Muscle of back (tissue), 13 donors: ENCODE measurements around the gene FBRSL1. TPM values are rescaled to one million over a fixed set of nuclear protein-coding genes. Genes with fewer than 3 reads are reported as not detected.
"Not testable (repeated sequence)": the region's sequence is repeated elsewhere in the genome, so short reads cannot be mapped to it uniquely, and the experiment has no call there.

ENCODE experiments used
- DNase-seq, 3 donors: peaks; one replicate each; pipeline versions ENCODE4 v3.0.0 to v3.0.0-alpha.2; 2013
- long read RNA-seq, 9 donors: transcript quantifications; one replicate each; lab custom pipeline, GENCODE V29; 2026
- polyA plus RNA-seq, 10 donors: library from polyadenylated mRNA; unstranded; fragments of 120-200 nt; gene quantifications; one replicate each; pipeline ENCODE4 v1.2.1, GENCODE V29; 2013; ENCODE audit not compliant: insufficient read length in 10 of 10

The FBRSL1 gene
- polyA plus RNA-seq, result 10 to 100 TPM; 28.2 to 49.8 (median 41.7) TPM
- long read RNA-seq, donor 1, partial matches to known transcripts, result 0 of 12 reads
- long read RNA-seq, donor 1, other reads (novel, unspliced or antisense), result 12 of 12 reads
- long read RNA-seq, donor 2, partial matches to known transcripts, result 0 of 5 reads
- long read RNA-seq, donor 2, other reads (novel, unspliced or antisense), result 5 of 5 reads
- long read RNA-seq, donor 3, result 0 reads
- long read RNA-seq, donor 4, result 0 reads
- long read RNA-seq, donor 5, partial matches to known transcripts, result 0 of 6 reads
- long read RNA-seq, donor 5, other reads (novel, unspliced or antisense), result 5 of 6 reads
- long read RNA-seq, donor 6, partial matches to known transcripts, result 0 of 6 reads
- long read RNA-seq, donor 6, other reads (novel, unspliced or antisense), result 5 of 6 reads
- long read RNA-seq, donor 7, result 0 reads
- long read RNA-seq, donor 8, partial matches to known transcripts, result 0 of 1 reads
- long read RNA-seq, donor 8, other reads (novel, unspliced or antisense), result 0 of 1 reads
- long read RNA-seq, donor 9, result 0 reads

GRCh38 chr12:132489602-132490266 is at the start of gene FBRSL1:
FBRSL1 (plus strand) TSS chr12:132490151.
- peak; percentile 84 to 91 (median 90) for DNase-seq

GRCh38 chr12:132440420-132440819 is 49.5 kb upstream of the FBRSL1 start:
- not testable (repeated sequence) for DNase-seq

GRCh38 chr12:132441871-132442863 is 47.8 kb upstream of the FBRSL1 start:
- no peak for DNase-seq

GRCh38 chr12:132443091-132443490 is 46.9 kb upstream of the FBRSL1 start:
- DNase-seq, result no peak

GRCh38 chr12:132444283-132444682 is 45.7 kb upstream of the FBRSL1 start:
- DNase-seq, result no peak

GRCh38 chr12:132444957-132445883 is 44.7 kb upstream of the FBRSL1 start:
- DNase-seq, result no peak

- DNase-seq, result peak in 1 of 3 donors; percentile 76
Measured at GRCh38 chr12:132445884-132446632, 43.9 kb upstream of the FBRSL1 start.

GRCh38 chr12:132446633-132447326 is 43.2 kb upstream of the FBRSL1 start:
- no peak for DNase-seq

- DNase-seq, result no peak
Measured at GRCh38 chr12:132447327-132447720, 42.6 kb upstream of the FBRSL1 start.

- no peak for DNase-seq
Measured at GRCh38 chr12:132447731-132448462, 42.1 kb upstream of the FBRSL1 start.

- DNase-seq, result peak in 2 of 3 donors; percentile 67 to 76
Measured at GRCh38 chr12:132448463-132448820, 41.5 kb upstream of the FBRSL1 start.

GRCh38 chr12:132449565-132450417 is 40.2 kb upstream of the FBRSL1 start:
- DNase-seq, result no peak

- DNase-seq, result peak in 2 of 3 donors; percentile 55 to 89
Measured at GRCh38 chr12:132450418-132451171, 39.4 kb upstream of the FBRSL1 start.

- DNase-seq, result no peak
Measured at GRCh38 chr12:132451172-132451835, 38.6 kb upstream of the FBRSL1 start.

GRCh38 chr12:132451836-132452195 is 38.1 kb upstream of the FBRSL1 start:
- no peak for DNase-seq
